Astrocyte (in vitro differentiated cells and primary cell): ENCODE data around the gene ECE1. TPM values are rescaled to one million over a fixed set of nuclear protein-coding genes. Genes with fewer than 3 reads are reported as not detected.

Experiments
- DNase-seq: peaks from one replicate; pipeline ENCODE4 v3.0.0-alpha.2; 2010; ENCODE audit warnings: low read depth
- FAIRE-seq: peaks from 2 replicates; lab custom pipeline; 2011; peaks lifted over from hg19 to GRCh38; lab: Jason Lieb, UNC
- H2AFZ ChIP-seq: 2 replicates; pipeline ENCODE4 v1.6.0; 2012; ENCODE audit warnings: low read depth, low read length, inconsistent platforms
- H3K27ac ChIP-seq: 2 replicates; pipeline ENCODE4 v1.5.1; 2011; ENCODE audit warnings: low read depth, low read length, inconsistent platforms
- H3K27me3 ChIP-seq: 2 replicates; pipeline ENCODE4 v1.6.0; 2011; ENCODE audit warnings: low read length, inconsistent platforms; ENCODE audit not compliant: insufficient read depth
- H3K36me3 ChIP-seq: 2 replicates; pipeline ENCODE4 v1.5.1; 2011; ENCODE audit warnings: low read length, inconsistent platforms; ENCODE audit not compliant: insufficient read depth
- H3K4me1 ChIP-seq: 2 replicates; pipeline ENCODE4 v1.5.1; 2011; ENCODE audit warnings: low read length, inconsistent platforms; ENCODE audit not compliant: insufficient read depth
- H3K4me2 ChIP-seq: 2 replicates; pipeline ENCODE4 v1.6.0; 2012; ENCODE audit warnings: low read length, inconsistent platforms
- H3K4me3 ChIP-seq: 2 replicates; pipeline ENCODE4 v1.5.1; 2011; ENCODE audit warnings: low read depth, mild to moderate bottlenecking, low read length, inconsistent platforms; ENCODE audit not compliant: insufficient read depth
- H3K79me2 ChIP-seq: 2 replicates; pipeline ENCODE4 v1.6.0; 2012; ENCODE audit warnings: mild to moderate bottlenecking, low read length, inconsistent platforms; ENCODE audit not compliant: insufficient read depth
- H3K9ac ChIP-seq: 2 replicates; pipeline ENCODE4 v1.6.0; 2012; ENCODE audit warnings: mild to moderate bottlenecking, low read length, inconsistent platforms
- H3K9me3 ChIP-seq: 2 replicates; pipeline ENCODE4 v1.5.1; 2012; ENCODE audit warnings: low read depth, mild to moderate bottlenecking, low read length, inconsistent platforms; ENCODE audit not compliant: insufficient read depth
- H4K20me1 ChIP-seq: 2 replicates; pipeline ENCODE4 v1.6.0; 2012; ENCODE audit warnings: low read length, inconsistent platforms; ENCODE audit not compliant: insufficient read depth
- H3K27ac Mint-ChIP-seq: one replicate; pipeline ENCODE4 v1.8.0; 2021; ENCODE audit warnings: mild to moderate bottlenecking, mixed read lengths; ENCODE audit not compliant: unreplicated experiment
- H3K27me3 Mint-ChIP-seq: one replicate; pipeline ENCODE4 v1.8.0; 2021; ENCODE audit warnings: low read depth, mixed read lengths; ENCODE audit not compliant: unreplicated experiment
- H3K36me3 Mint-ChIP-seq: one replicate; pipeline ENCODE4 v1.8.0; 2021; ENCODE audit warnings: low read depth, mixed read lengths; ENCODE audit not compliant: unreplicated experiment
- H3K4me1 Mint-ChIP-seq: one replicate; pipeline ENCODE4 v1.8.0; 2021; ENCODE audit warnings: low read depth, mixed read lengths; ENCODE audit not compliant: unreplicated experiment
- H3K4me3 Mint-ChIP-seq: one replicate; pipeline ENCODE4 v1.8.0; 2021; ENCODE audit warnings: mild to moderate bottlenecking, moderate library complexity, mixed read lengths; ENCODE audit not compliant: unreplicated experiment
- H3K9me3 Mint-ChIP-seq: one replicate; pipeline ENCODE4 v1.8.0; 2021; ENCODE audit warnings: mild to moderate bottlenecking, mixed read lengths; ENCODE audit not compliant: unreplicated experiment
- CTCF ChIP-seq: IDR thresholded peaks from 2 replicates; pipeline ENCODE4 v1.5.1; 2011; ENCODE audit warnings: low read depth, mild to moderate bottlenecking, inconsistent platforms, low read length, moderate library complexity; ENCODE audit not compliant: insufficient read depth
- EZH2 ChIP-seq: IDR thresholded peaks from 2 replicates; pipeline ENCODE4 v1.6.1; 2012; ENCODE audit warnings: mild to moderate bottlenecking, low read length, inconsistent platforms; ENCODE audit not compliant: insufficient read depth
- total RNA-seq: library from RNA; stranded (reverse); gene quantifications from 2 replicates; pipeline ENCODE4 v1.2.1, GENCODE V29; 2021

The ECE1 gene
- total RNA-seq, 1 donor from 2014 or later: 172 TPM

DNA sequence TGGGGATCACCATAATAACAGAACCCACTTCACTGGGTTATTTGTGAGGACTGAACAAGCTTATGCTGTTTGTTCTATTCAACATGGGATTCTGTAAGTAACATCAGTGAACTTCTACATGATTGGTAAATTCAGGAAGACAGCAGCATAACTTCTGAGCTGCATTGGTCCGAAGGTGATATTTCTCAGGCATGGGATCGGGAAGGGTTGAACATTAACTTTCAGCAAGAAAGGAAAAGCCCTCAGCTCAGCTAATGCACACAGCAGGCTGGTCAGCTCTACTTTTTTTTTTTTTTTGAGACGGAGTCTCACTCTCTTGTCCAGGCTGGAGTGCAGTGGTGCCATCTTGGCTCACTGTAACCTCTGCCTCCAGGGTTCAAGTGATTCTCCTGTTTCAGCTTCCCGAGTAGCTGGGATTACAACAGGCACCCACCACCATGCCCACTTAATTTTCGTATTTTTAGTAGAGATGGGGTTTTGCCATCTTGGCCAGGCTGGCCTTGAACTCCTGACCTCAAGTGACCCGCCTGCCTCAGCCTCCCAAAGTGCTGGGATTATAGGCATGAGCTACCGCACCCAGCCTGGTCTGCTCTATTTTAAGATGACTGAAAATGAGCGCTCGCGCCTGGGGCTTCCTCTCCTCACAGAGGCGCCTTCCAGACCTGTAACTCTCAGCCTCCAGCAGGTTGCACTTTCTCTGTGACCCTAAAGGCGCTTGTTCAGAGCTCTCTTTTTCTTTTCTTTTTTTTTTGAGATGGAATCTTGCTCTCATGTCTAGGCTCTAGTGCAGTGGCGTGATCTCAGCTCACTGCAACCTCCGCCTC lies 42.2 kb downstream of the ECE1 start:
- no peaks in the 10 kb centered on the region for H3K9me3 ChIP-seq
- H4K20me1 ChIP-seq: peaks cover 5% of the 10 kb centered on the region
- H3K79me2 ChIP-seq: no peaks in the 10 kb centered on the region
- DNase-seq: no peak
- Mint-ChIP-seq H3K36me3 (peaks cover 11% of the 10 kb centered on the region), H3K4me3 (no peak overlapping the region), H3K9me3 (no peaks in the 10 kb centered on the region), H3K27me3 (no peaks in the 10 kb centered on the region), H3K4me1 (peaks cover 9% of the 10 kb centered on the region), H3K27ac (no peak overlapping the region)
- no peak for FAIRE-seq
- peaks cover 14% of the 10 kb centered on the region for H3K4me1 ChIP-seq
- H3K4me2 ChIP-seq: no peak overlapping the region
- no peaks in the 10 kb centered on the region for H3K27me3 ChIP-seq
- peaks cover 17% of the 10 kb centered on the region for H3K36me3 ChIP-seq
- H3K9ac ChIP-seq: no peak overlapping the region
- no peak overlapping the region for H2AFZ ChIP-seq
- no peak overlapping the region for H3K4me3 ChIP-seq
- TF ChIP-seq CTCF (no peak), EZH2 (no peak)
- H3K27ac ChIP-seq: no peak overlapping the region

- peaks cover 13% of the 10 kb centered on the region for H3K36me3 Mint-ChIP-seq
- H3K9me3 ChIP-seq: no peaks in the 10 kb centered on the region
- H3K36me3 ChIP-seq: peaks cover 20% of the 10 kb centered on the region
Measured at GRCh38 chr1:21246905-21247642, 43.2 kb downstream of the ECE1 start.

More at GRCh38 chr1:21246905-21247642, 43.2 kb downstream of the ECE1 start:
- Histone ChIP-seq H3K27ac (no peak overlapping the region), H3K4me1 (peaks cover 16% of the 10 kb centered on the region), H4K20me1 (peaks cover 5% of the 10 kb centered on the region), H2AFZ (no peak overlapping the region), H3K4me2 (no peak overlapping the region), H3K4me3 (no peak overlapping the region), H3K79me2 (no peaks in the 10 kb centered on the region), H3K27me3 (no peaks in the 10 kb centered on the region), H3K9ac (no peak overlapping the region)
- no peak for FAIRE-seq
- Mint-ChIP-seq H3K4me3 (no peak overlapping the region), H3K27ac (no peak overlapping the region), H3K27me3 (no peaks in the 10 kb centered on the region), H3K4me1 (peaks cover 8% of the 10 kb centered on the region), H3K9me3 (no peaks in the 10 kb centered on the region)
- no peak for DNase-seq
- TF ChIP-seq CTCF (no peak), EZH2 (no peak)
